Testis (tissue), 3 donors: ENCODE data around the gene FAM131B. TPM values are rescaled to one million over a fixed set of nuclear protein-coding genes. Genes with fewer than 3 reads are reported as not detected.

Experiments
- DNase-seq: peaks from one replicate; pipeline ENCODE4 v3.0.0-alpha.2; 2019
- H3K27ac ChIP-seq, 2 donors: fragments of 200-600 bp; sonication (generic); one replicate each; pipeline ENCODE4 v1.5.1; 2019
- H3K27me3 ChIP-seq: fragments of 200-600 bp; sonication (generic); one replicate; pipeline ENCODE4 v1.5.1; 2019
- H3K36me3 ChIP-seq: fragments of 200-600 bp; sonication (generic); one replicate; pipeline ENCODE4 v1.5.1; 2017; ENCODE audit warnings: low read depth; ENCODE audit errors: missing control alignments
- H3K4me1 ChIP-seq: fragments of 200-600 bp; sonication (generic); one replicate; pipeline ENCODE4 v1.5.1; 2019
- H3K4me3 ChIP-seq, 2 donors: fragments of 200-600 bp; sonication (generic); one replicate each; pipeline ENCODE4 v1.5.1; 2017 to 2019
- H3K9me3 ChIP-seq: fragments of 200-600 bp; sonication (generic); one replicate; pipeline ENCODE4 v1.5.1; 2017
- CTCF ChIP-seq, 3 experiments: fragments of 450-650 bp in 2 of 3; fragments of 200-600 bp in 1 of 3; sonication (generic) in 1 of 3; IDR thresholded peaks; one replicate each; pipeline ENCODE4 v1.5.1; 2016 to 2019; ENCODE audit warnings: antibody characterized with exemption in 3 of 3, mild to moderate bottlenecking in 2 of 3, moderate library complexity in 1 of 3
- POLR2A ChIP-seq: fragments of 450-650 bp; IDR thresholded peaks from one replicate; pipeline ENCODE4 v1.6.1; 2017; ENCODE audit warnings: antibody characterized with exemption, mild to moderate bottlenecking, moderate library complexity
- WGBS, 2 donors: methylation state at CpG; one replicate each; pipeline ENCODE4 v1.1.5; 2018; 5-methylcytosine and 5-hydroxymethylcytosine counted together
- intact Hi-C: fragments of 100-400 bp; cut with DNase I; formaldehyde crosslinking; loops from one replicate; pipeline ENCODE4 v1.15.1; 2023; ENCODE audit warnings: low total_unique reads
- polyA plus RNA-seq: library from polyadenylated mRNA; stranded (reverse); fragments of 350-450 nt; fragmentation: Illumina TruSeq; extraction: RNeasy Lipid Tissue Mini Kit (QIAGEN cat#74804); gene quantifications from one replicate; pipeline ENCODE4 v1.2.3, GENCODE V29; 2014; ENCODE audit warnings: low read depth, low replicate concordance; ENCODE audit not compliant: insufficient read depth
- total RNA-seq, 2 donors: library from RNA; depleted of rRNA; stranded (reverse); fragments of >200 nt; gene quantifications; one replicate each; pipeline ENCODE4 v1.2.3, GENCODE V29; 2016

FAM131B gene
- total and polyA plus RNA-seq, 3 donors from 2014 or later, result 1.2 TPM

DNA sequence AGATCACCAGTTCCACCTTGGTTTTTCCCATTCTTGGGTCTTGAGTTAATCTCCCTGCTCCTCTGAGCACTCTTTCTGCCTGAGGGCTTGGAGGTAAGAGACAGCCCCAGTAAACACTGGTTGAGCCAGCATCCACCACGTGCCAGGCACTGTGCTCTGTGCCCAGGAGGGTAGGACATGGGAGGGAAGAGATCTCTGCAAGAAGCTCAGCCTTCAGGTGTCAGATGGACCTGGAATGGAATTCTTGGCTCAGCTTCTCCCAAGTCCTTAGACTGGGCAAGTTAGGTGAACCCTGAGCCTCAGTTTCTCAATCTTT, 21.1 kb upstream of the FAM131B start:
- Histone ChIP-seq H3K9me3 (no peaks in the 10 kb centered on the region), H3K4me1 (peaks cover 52% of the 10 kb centered on the region), H3K27me3 (no peaks in the 10 kb centered on the region), H3K27ac (peak overlapping the region in 1 of 2 donors; percentile 99), H3K4me3 (peak overlapping the region in 1 of 2 donors; percentile 93), H3K36me3 (no peaks in the 10 kb centered on the region)
- WGBS, 2 donors, result 44 to 79% methylated on average over 1 of the region's 1 CpG
- no peak for DNase-seq
- intact Hi-C loops, result no loop called here
- TF ChIP-seq POLR2A, result no peak
- TF ChIP-seq CTCF (IDR thresholded peaks at IDR 0.05), result no peak

DNA sequence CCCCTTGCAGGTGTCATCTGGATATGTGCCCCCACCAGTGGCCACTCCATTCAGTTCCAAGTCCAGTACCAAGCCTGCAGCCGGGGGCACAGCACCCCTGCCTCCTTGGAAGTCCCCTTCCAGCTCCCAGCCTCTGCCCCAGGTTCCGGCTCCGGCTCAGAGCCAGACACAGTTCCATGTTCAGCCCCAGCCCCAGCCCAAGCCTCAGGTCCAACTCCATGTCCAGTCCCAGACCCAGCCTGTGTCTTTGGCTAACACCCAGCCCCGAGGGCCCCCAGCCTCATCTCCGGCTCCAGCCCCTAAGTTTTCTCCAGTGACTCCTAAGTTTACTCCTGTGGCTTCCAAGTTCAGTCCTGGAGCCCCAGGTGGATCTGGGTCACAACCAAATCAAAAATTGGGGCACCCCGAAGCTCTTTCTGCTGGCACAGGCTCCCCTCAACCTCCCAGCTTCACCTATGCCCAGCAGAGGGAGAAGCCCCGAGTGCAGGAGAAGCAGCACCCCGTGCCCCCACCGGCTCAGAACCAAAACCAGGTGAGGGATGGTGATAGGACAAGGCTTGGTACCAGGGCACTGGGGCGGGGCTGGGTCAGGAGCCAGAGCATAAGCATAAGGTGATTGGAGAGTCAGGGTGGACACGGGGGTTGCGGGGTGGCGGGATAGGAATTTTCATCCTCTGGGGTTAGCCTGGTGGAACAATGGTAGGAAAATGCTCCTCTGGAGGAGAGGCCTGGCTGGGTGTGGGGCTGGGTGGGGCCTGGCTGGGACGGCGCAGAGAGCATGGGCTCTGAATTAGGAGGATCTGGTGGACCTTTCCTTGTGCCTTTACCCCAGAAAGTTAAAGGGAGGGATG, 20.5 kb upstream of the FAM131B start:
- H3K27ac ChIP-seq, result peak overlapping the region; percentile 90 to 99
- H3K27me3 ChIP-seq, result no peaks in the 10 kb centered on the region
- no peak for DNase-seq
- intact Hi-C loops, result no loop called here
- peaks cover 52% of the 10 kb centered on the region for H3K4me1 ChIP-seq
- peak overlapping the region; percentile 93 to 98 for H3K4me3 ChIP-seq
- no peaks in the 10 kb centered on the region for H3K9me3 ChIP-seq
- TF ChIP-seq POLR2A (no peak), CTCF (IDR thresholded peaks at IDR 0.05) (no peak)
- WGBS, 2 donors, result 82 to 86% methylated on average over 14 to 15 of the region's 15 CpGs
- no peaks in the 10 kb centered on the region for H3K36me3 ChIP-seq

DNA sequence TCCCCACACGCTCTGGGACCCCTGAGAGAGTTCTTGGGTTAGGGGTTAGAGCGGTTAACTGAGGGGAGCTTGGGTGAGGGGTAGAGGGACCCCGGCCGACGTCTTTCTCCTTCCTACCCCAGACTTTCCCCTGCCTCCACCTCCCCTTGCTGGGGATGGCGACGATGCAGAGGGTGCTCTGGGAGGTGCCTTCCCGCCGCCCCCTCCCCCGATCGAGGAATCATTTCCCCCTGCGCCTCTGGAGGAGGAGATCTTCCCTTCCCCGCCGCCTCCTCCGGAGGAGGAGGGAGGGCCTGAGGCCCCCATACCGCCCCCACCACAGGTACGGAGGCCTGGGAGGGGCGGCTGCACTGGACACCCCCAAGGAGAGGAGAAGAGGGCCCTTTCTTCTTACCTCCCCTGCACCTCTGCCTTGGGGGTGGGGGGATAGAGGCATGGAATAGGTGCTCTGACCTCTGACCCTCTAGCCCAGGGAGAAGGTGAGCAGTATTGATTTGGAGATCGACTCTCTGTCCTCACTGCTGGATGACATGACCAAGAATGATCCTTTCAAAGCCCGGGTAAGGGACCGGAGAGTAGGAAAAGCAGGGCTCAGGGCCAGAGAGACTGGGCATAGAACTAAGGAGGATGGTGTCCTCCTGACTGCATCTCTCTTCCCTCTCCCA, 19.7 kb upstream of the FAM131B start:
- Histone ChIP-seq H3K36me3 (no peaks in the 10 kb centered on the region), H3K27me3 (no peaks in the 10 kb centered on the region), H3K4me1 (peaks cover 50% of the 10 kb centered on the region), H3K9me3 (no peaks in the 10 kb centered on the region), H3K4me3 (peak overlapping the region; percentile 93 to 98), H3K27ac (peak overlapping the region; percentile 90 to 99)
- intact Hi-C loops, result no loop called here
- 7 to 14% methylated on average over 9 to 20 of the region's 21 CpGs for WGBS, 2 donors
- TF ChIP-seq CTCF (IDR thresholded peaks at IDR 0.05) (no peak), POLR2A (no peak)
- no peak for DNase-seq

DNA sequence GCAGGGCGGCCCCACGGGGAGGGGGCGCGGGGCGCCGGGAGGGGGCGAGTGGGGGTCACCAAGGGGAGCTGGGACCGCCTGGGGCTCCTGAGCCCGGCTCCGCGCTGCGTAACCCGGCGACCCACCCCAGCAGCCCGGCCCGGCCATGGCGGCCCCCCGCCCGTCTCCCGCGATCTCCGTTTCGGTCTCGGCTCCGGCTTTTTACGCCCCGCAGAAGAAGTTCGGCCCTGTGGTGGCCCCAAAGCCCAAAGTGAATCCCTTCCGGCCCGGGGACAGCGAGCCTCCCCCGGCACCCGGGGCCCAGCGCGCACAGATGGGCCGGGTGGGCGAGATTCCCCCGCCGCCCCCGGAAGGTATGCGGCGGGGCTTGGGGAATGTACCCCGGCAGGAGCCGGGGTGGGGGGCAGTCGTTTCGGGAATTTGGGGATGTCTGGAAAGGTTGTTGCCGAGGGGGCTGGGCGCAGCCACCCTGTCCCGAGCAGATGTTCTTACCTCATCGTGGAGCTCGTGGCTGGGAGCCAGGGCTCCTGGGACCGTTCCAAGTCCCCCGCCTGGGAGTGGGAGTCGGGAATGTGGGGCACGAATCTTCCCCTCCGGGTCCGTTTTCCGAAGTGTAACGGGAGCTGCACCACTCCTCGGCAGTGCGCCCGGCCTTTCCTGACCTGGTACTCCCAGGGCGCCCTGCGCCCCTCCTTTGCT, 19.1 kb upstream of the FAM131B start:
- DNase-seq, result peak; percentile 79
- no peak for TF ChIP-seq POLR2A
- no peak for TF ChIP-seq CTCF (IDR thresholded peaks at IDR 0.05)
- intact Hi-C loops, result no loop called here
- Histone ChIP-seq H3K36me3 (no peaks in the 10 kb centered on the region), H3K4me3 (peak overlapping the region; percentile 93 to 98), H3K27ac (peak overlapping the region; percentile 90 to 99), H3K27me3 (no peaks in the 10 kb centered on the region), H3K4me1 (peaks cover 46% of the 10 kb centered on the region), H3K9me3 (no peaks in the 10 kb centered on the region)
- 1% methylated on average over 19 to 58 of the region's 64 CpGs for WGBS, 2 donors
